Fibroblast of lung (primary cell): Measurements from ENCODE around the gene ANKRD44. TPM values are rescaled to one million over a fixed set of nuclear protein-coding genes. Genes with fewer than 3 reads are reported as not detected.
A peak's percentile ranks its signal among the peaks of the same experiment; 100 is the strongest.

Experiments
- DNase-seq, 2 donors: peaks; one replicate each; pipeline versions ENCODE4 v3.0.0 to v3.0.0-alpha.2; 2010; ENCODE audit warnings: low read depth in 2 of 2
- H2AFZ ChIP-seq: 2 replicates; pipeline ENCODE4 v1.5.1; 2012; ENCODE audit warnings: low read length, control low read depth, inconsistent platforms
- H3K27ac ChIP-seq: 2 replicates; pipeline ENCODE4 v1.5.1; 2011; ENCODE audit warnings: low read length, control low read depth; ENCODE audit not compliant: insufficient read depth
- H3K27me3 ChIP-seq: 2 replicates; pipeline ENCODE4 v1.5.1; 2011; ENCODE audit warnings: mild to moderate bottlenecking, low read length; ENCODE audit not compliant: control insufficient read depth, insufficient read depth
- H3K36me3 ChIP-seq: 2 replicates; pipeline ENCODE4 v1.5.1; 2011; ENCODE audit warnings: low read length; ENCODE audit not compliant: control insufficient read depth, insufficient read depth
- H3K4me1 ChIP-seq: 2 replicates; pipeline ENCODE4 v1.5.1; 2011; ENCODE audit warnings: low read length; ENCODE audit not compliant: control insufficient read depth, insufficient read depth; ENCODE audit errors: extremely low read depth
- H3K4me2 ChIP-seq: 2 replicates; pipeline ENCODE4 v1.5.1; 2011; ENCODE audit warnings: low read length, control low read depth; ENCODE audit not compliant: insufficient read depth; ENCODE audit errors: extremely low read depth
- H3K4me3 ChIP-seq, 4 experiments: fragments of 200-600 bp in 1 of 4; sonication (generic) in 1 of 4; replicated peaks in 1 of 4; 2 replicates each; pipeline ENCODE4 v1.5.1; 2011 to 2016; ENCODE audit warnings: low read length in 4 of 4, low read depth in 3 of 4, mild to moderate bottlenecking in 3 of 4, control low read depth in 2 of 4, inconsistent platforms in 1 of 4, mixed read lengths in 1 of 4; ENCODE audit not compliant: insufficient read depth in 1 of 4; ENCODE audit errors: control extremely low read depth in 1 of 4
- H3K79me2 ChIP-seq: 2 replicates; pipeline ENCODE4 v1.5.1; 2012; ENCODE audit warnings: mild to moderate bottlenecking, low read length, inconsistent platforms; ENCODE audit not compliant: control insufficient read depth, insufficient read depth
- H3K9ac ChIP-seq: 2 replicates; pipeline ENCODE4 v1.5.1; 2011; ENCODE audit warnings: mild to moderate bottlenecking, low read length, control low read depth; ENCODE audit not compliant: insufficient read depth
- H3K9me3 ChIP-seq: 2 replicates; pipeline ENCODE4 v1.5.1; 2012; ENCODE audit warnings: low read depth, low read length; ENCODE audit not compliant: control insufficient read depth, insufficient read depth
- H4K20me1 ChIP-seq: 2 replicates; pipeline ENCODE4 v1.5.1; 2011; ENCODE audit warnings: low read length; ENCODE audit not compliant: control insufficient read depth, insufficient read depth; ENCODE audit errors: extremely low read depth
- EZH2 ChIP-seq: IDR thresholded peaks from 2 replicates; pipeline ENCODE4 v1.5.1; 2012; ENCODE audit warnings: low read length, control low read depth, mild to moderate bottlenecking; ENCODE audit errors: missing control alignments
- polyA plus RNA-seq, 2 donors: library from polyadenylated mRNA; depleted of rRNA in 1 of 2; stranded (reverse) in 1 of 2; unstranded in 1 of 2; fragments of >200 nt; gene quantifications; 2 replicates each; pipeline ENCODE4 v1.2.1, GENCODE V29; 2011 to 2012; ENCODE audit warnings: missing spikeins in 1 of 2
- total RNA-seq: library from RNA; depleted of rRNA; stranded (reverse); fragments of >200 nt; gene quantifications from 2 replicates; pipeline ENCODE4 v1.2.1, GENCODE V29; 2014
- TF ChIP-seq, protein P1 (sequence below), 2 donors: IDR thresholded peaks in 1 of 2; conservative IDR thresholded peaks in 1 of 2; 1 replicate in 1 of 2; 2 replicates in 1 of 2; pipeline ENCODE4 v1.5.1; 2011 to 2012; ENCODE audit warnings: low read length in 2 of 2, control low read depth in 1 of 2, inconsistent platforms in 1 of 2, low read depth in 1 of 2, mild to moderate bottlenecking in 1 of 2

The ANKRD44 gene
- total and polyA plus RNA-seq, 2 donors (not counting 1 experiment from before 2014, with no cell fraction given) = 7.6 to 9.7 TPM

DNA sequence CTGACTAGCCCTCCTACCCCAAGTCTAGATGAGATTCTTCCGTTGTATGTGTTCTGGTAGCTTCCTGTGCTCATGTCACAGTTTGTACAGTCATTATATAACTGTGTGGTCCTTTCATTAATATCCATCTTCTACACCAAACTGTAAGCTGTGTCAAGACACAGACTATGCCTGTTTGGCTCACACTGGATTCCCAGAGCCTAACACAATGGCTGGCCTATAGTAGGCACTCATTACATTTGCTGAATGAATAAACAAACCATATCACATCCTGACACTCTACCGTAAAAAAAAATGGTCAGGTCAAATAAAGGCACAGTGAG, 72.6 kb downstream of the ANKRD44 start:
- H3K4me2 ChIP-seq = no peak overlapping the region
- no peak overlapping the region for H3K9ac ChIP-seq
- no peaks in the 10 kb centered on the region for H3K79me2 ChIP-seq
- no peak overlapping the region for H3K27ac ChIP-seq
- no peaks in the 10 kb centered on the region for H3K4me1 ChIP-seq
- H4K20me1 ChIP-seq = no peaks in the 10 kb centered on the region
- no peak for TF ChIP-seq EZH2
- TF ChIP-seq, protein P1, sequence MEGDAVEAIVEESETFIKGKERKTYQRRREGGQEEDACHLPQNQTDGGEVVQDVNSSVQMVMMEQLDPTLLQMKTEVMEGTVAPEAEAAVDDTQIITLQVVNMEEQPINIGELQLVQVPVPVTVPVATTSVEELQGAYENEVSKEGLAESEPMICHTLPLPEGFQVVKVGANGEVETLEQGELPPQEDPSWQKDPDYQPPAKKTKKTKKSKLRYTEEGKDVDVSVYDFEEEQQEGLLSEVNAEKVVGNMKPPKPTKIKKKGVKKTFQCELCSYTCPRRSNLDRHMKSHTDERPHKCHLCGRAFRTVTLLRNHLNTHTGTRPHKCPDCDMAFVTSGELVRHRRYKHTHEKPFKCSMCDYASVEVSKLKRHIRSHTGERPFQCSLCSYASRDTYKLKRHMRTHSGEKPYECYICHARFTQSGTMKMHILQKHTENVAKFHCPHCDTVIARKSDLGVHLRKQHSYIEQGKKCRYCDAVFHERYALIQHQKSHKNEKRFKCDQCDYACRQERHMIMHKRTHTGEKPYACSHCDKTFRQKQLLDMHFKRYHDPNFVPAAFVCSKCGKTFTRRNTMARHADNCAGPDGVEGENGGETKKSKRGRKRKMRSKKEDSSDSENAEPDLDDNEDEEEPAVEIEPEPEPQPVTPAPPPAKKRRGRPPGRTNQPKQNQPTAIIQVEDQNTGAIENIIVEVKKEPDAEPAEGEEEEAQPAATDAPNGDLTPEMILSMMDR (conservative IDR thresholded peaks at IDR 0.05 in 1 of 2, IDR thresholded peaks at IDR 0.05 in 1 of 2; ENCODE audit: low read depth in 1 of 2, low read length in 2 of 2) = no peak
- H3K9me3 ChIP-seq = no peaks in the 10 kb centered on the region
- no peak overlapping the region for H3K4me3 ChIP-seq
- H2AFZ ChIP-seq = no peak overlapping the region
- no peak for DNase-seq
- H3K36me3 ChIP-seq = no peaks in the 10 kb centered on the region
- H3K27me3 ChIP-seq = no peaks in the 10 kb centered on the region

DNA sequence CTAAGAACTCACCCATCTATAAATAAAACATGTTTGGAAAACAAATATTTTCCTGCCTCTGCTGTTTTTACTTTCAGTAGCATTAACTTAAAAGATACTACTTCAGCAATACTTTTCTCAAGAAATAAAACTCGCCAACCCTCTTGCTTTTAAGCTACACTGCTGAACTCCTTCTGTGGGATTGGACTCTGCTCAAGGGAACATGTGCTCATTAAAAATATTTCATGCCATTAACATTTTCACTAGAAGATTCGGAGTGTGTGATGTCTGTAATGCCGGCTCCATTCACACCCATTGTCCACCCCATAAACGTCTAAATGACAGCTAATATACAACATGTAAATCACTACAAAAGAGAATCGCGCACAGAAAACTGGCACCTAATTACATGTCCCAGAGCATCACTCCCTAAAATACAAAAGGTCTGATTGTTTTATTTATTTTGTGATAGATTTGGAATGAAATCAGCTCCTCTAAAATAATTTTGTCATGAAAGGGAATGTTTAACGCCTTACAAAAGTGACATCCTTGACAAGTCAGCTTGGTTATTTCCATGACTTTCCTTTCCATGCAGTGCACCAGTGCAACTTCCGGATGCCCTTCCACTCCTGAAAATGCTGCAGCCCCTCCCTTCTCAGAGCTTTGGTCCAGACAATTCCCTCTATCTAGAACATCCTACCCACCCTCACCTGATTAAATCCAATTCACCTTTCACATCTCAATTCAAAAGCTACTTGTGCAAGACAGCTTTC, 73.1 kb downstream of the ANKRD44 start:
- H3K4me2 ChIP-seq = no peak overlapping the region
- no peaks in the 10 kb centered on the region for H3K27me3 ChIP-seq
- no peak overlapping the region for H3K4me3 ChIP-seq
- H3K9me3 ChIP-seq = no peaks in the 10 kb centered on the region
- no peak overlapping the region for H2AFZ ChIP-seq
- TF ChIP-seq, protein P1 (conservative IDR thresholded peaks at IDR 0.05 in 1 of 2, IDR thresholded peaks at IDR 0.05 in 1 of 2; ENCODE audit: low read depth in 1 of 2, low read length in 2 of 2) = no peak
- no peak for TF ChIP-seq EZH2
- no peaks in the 10 kb centered on the region for H3K79me2 ChIP-seq
- H3K9ac ChIP-seq = no peak overlapping the region
- H4K20me1 ChIP-seq = no peaks in the 10 kb centered on the region
- H3K4me1 ChIP-seq = no peaks in the 10 kb centered on the region
- no peak overlapping the region for H3K27ac ChIP-seq
- H3K36me3 ChIP-seq = no peaks in the 10 kb centered on the region
- no peak for DNase-seq

DNA sequence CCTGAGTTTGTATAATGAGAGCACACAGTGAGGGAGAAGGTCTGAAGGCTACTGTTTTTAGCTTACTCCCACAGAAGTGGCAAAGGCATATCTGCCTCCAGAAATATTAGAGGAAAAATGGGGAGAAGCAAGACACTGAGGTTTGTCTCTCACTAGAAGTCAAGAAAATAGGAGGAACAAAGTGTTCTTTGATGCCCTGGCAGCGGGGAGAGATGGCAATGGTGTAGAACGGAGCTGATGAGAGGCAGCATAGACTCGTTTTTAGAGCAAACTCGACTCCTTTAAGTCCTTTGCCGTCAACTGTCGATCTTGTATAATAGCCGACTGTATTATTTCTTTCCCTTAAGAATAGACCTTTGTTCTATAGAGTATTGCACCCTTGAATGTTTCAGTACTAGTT, 73.8 kb downstream of the ANKRD44 start:
- Histone ChIP-seq H3K4me2 (no peak overlapping the region), H3K79me2 (no peaks in the 10 kb centered on the region), H2AFZ (peak overlapping the region; percentile 28), H3K9me3 (no peaks in the 10 kb centered on the region), H3K4me1 (no peaks in the 10 kb centered on the region), H3K27ac (no peak overlapping the region), H4K20me1 (no peaks in the 10 kb centered on the region), H3K36me3 (no peaks in the 10 kb centered on the region), H3K27me3 (no peaks in the 10 kb centered on the region), H3K4me3 (no peak overlapping the region), H3K9ac (no peak overlapping the region)
- TF ChIP-seq EZH2 = no peak
- TF ChIP-seq, protein P1 (conservative IDR thresholded peaks at IDR 0.05 in 1 of 2, IDR thresholded peaks at IDR 0.05 in 1 of 2; ENCODE audit: low read depth in 1 of 2, low read length in 2 of 2) = no peak
- DNase-seq = no peak
